HepG2 (cell line): ENCODE measurements around the gene FALEC. TPM values are rescaled to one million over a fixed set of nuclear protein-coding genes. Genes with fewer than 3 reads are reported as not detected.

ENCODE experiments used
- CSRNP2 ChIP-seq: sonication (generic); formaldehyde crosslinking; conservative IDR thresholded peaks from 2 replicates; pipeline ENCODE4 v1.8.0; 2022; ENCODE audit warnings: low read depth, missing genetic modification reagents
- ETV5 ChIP-seq: IDR thresholded peaks from 2 replicates; pipeline ENCODE4 v1.6.1; 2018; ENCODE audit warnings: missing biosample characterization, missing genetic modification reagents, inconsistent platforms, borderline replicate concordance
- GABPB1 ChIP-seq: IDR thresholded peaks from 2 replicates; pipeline ENCODE4 v1.6.1; 2016; ENCODE audit warnings: mild to moderate bottlenecking, missing genetic modification reagents, moderate library complexity, missing compliant biosample characterization
- HIC2 ChIP-seq: sonication (generic); formaldehyde crosslinking; IDR thresholded peaks from 2 replicates; pipeline ENCODE4 v1.9.0; 2022; ENCODE audit warnings: low read depth, missing genetic modification reagents
- MAX ChIP-seq: IDR thresholded peaks from 2 replicates; pipeline ENCODE4 v1.6.1; 2012; ENCODE audit warnings: inconsistent platforms
- MNT ChIP-seq: fragments of 450-650 bp; IDR thresholded peaks from 2 replicates; pipeline ENCODE4 v1.6.1; 2016
- MTA1 ChIP-seq: sonication (generic); formaldehyde crosslinking; IDR thresholded peaks from 2 replicates; pipeline ENCODE4 v1.4.0; 2020; ENCODE audit warnings: missing genetic modification reagents, mild to moderate bottlenecking, borderline replicate concordance
- TEAD2 ChIP-seq: sonication (generic); formaldehyde crosslinking; IDR thresholded peaks from 2 replicates; pipeline ENCODE4 v1.9.0; 2021; ENCODE audit warnings: missing genetic modification reagents
- YY1 ChIP-seq: IDR thresholded peaks from 2 replicates; pipeline ENCODE4 v1.6.1; 2011; ENCODE audit warnings: low read length, low read depth, moderate library complexity, mild to moderate bottlenecking; ENCODE audit not compliant: insufficient read depth, insufficient replicate concordance
- ZBED4 ChIP-seq: sonication (generic); formaldehyde crosslinking; IDR thresholded peaks from 2 replicates; pipeline ENCODE4 v1.4.0; 2020; ENCODE audit warnings: missing genetic modification reagents, borderline replicate concordance
- ZBTB34 ChIP-seq: sonication (generic); formaldehyde crosslinking; IDR thresholded peaks from 2 replicates; pipeline ENCODE4 v1.8.0; 2022; ENCODE audit warnings: mild to moderate bottlenecking, missing genetic modification reagents
- ZBTB7B ChIP-seq: sonication (generic); formaldehyde crosslinking; IDR thresholded peaks from 2 replicates; pipeline ENCODE4 v1.4.0; 2020; ENCODE audit warnings: missing genetic modification reagents
- ZBTB8A ChIP-seq: sonication (generic); formaldehyde crosslinking; IDR thresholded peaks from 2 replicates; pipeline ENCODE4 v1.4.0; 2020; ENCODE audit warnings: mild to moderate bottlenecking, low read depth, missing genetic modification reagents, borderline replicate concordance
- ZFP36L2 ChIP-seq: sonication (generic); formaldehyde crosslinking; IDR thresholded peaks from 2 replicates; pipeline ENCODE4 v1.4.0; 2020; ENCODE audit warnings: missing genetic modification reagents
- ZNF337 ChIP-seq: sonication (generic); formaldehyde crosslinking; IDR thresholded peaks from 2 replicates; pipeline ENCODE4 v1.5.1; 2020; ENCODE audit warnings: missing genetic modification reagents, low read depth, mild to moderate bottlenecking, borderline replicate concordance
- ZNF350 ChIP-seq: sonication (generic); formaldehyde crosslinking; IDR thresholded peaks from 2 replicates; pipeline ENCODE4 v1.4.0; 2020; ENCODE audit warnings: mild to moderate bottlenecking, low read depth, missing genetic modification reagents, borderline replicate concordance
- ZNF615 ChIP-seq: sonication (generic); formaldehyde crosslinking; IDR thresholded peaks from 2 replicates; pipeline ENCODE4 v1.5.0; 2020; ENCODE audit warnings: mild to moderate bottlenecking, missing genetic modification reagents, borderline replicate concordance
- polyA plus RNA-seq, 8 experiments: library from polyadenylated mRNA; depleted of rRNA in 3 of 8; stranded (reverse) in 7 of 8; unstranded in 1 of 8; fragments of >200 nt; fragmentation: Illumina TruSeq in 4 of 8; extraction: Trizol in 4 of 8; gene quantifications; 2 replicates each; pipeline versions ENCODE4 v1.2.1 to v1.2.3, GENCODE V29; 2011 to 2016; ENCODE audit warnings: low read depth in 4 of 8, missing spikeins in 1 of 8, mixed read lengths in 1 of 8; ENCODE audit not compliant: insufficient read depth in 1 of 8
- total RNA-seq, 5 experiments: library from RNA; depleted of rRNA; stranded (reverse); fragments of >200 nt; fragmentation: Illumina TruSeq; extraction: Trizol; gene quantifications; 2 replicates each; pipeline ENCODE4 v1.2.3, GENCODE V29; 2016; ENCODE audit warnings: low read depth in 1 of 5

Gene FALEC
- total and polyA plus RNA-seq, 2 of the 13 experiments (the other 11 are each of a cell fraction or from before 2014, with no cell fraction given): 0.33 to 0.71 TPM

GRCh38 chr1:150515328-150516049 lies at the start of gene FALEC (continued):
- peak; percentile 58; the same call in 1 of the 2 replicates for TF ChIP-seq GABPB1 (CRISPR knock-in tag)
- peak; percentile 56; the same call in 1 of the 2 replicates for TF ChIP-seq ZNF350 (CRISPR knock-in tag)
- peak; percentile 21; the same call in 1 of the 2 replicates for TF ChIP-seq MNT
- no peak for TF ChIP-seq HIC2 (CRISPR knock-in tag)
- TF ChIP-seq YY1: no peak
- TF ChIP-seq MTA1 (CRISPR knock-in tag): peak; percentile 79; the same call in 1 of the 2 replicates
- peak; percentile 47; the same call in 1 of the 2 replicates for TF ChIP-seq ZBED4 (CRISPR knock-in tag)
- no peak for TF ChIP-seq CSRNP2 (CRISPR knock-in tag)
- TF ChIP-seq ZNF337 (CRISPR knock-in tag): 0 out of 2 replicates have a peak, but pooled peaks have one; percentile 56
- no peak for TF ChIP-seq TEAD2
- TF ChIP-seq ETV5 (CRISPR knock-in tag): peak; percentile 10; the same call in 1 of the 2 replicates
- TF ChIP-seq ZBTB8A (CRISPR knock-in tag): no peak; the same call in 1 of the 2 replicates
- TF ChIP-seq ZBTB7B: peak; percentile 63
- TF ChIP-seq ZBTB34 (CRISPR knock-in tag): 0 out of 2 replicates have a peak, but pooled peaks have one; percentile 10
- TF ChIP-seq ZNF615 (CRISPR knock-in tag): no peak
- no peak for TF ChIP-seq ZFP36L2 (CRISPR knock-in tag)
- peak; percentile 76 for TF ChIP-seq MAX
